Esophagus squamous epithelium (tissue), 4 donors: Measurements from ENCODE around the gene CST2.

Experiments used
- CTCF ChIP-seq, 6 experiments: fragments of 450-650 bp in 4 of 6; fragments of 200-600 bp in 2 of 6; sonication (generic) in 2 of 6; IDR thresholded peaks; one replicate each; pipeline ENCODE4 v1.5.1; 2016 to 2019; ENCODE audit warnings: antibody characterized with exemption in 6 of 6, mild to moderate bottlenecking in 4 of 6, moderate library complexity in 4 of 6
- POLR2A ChIP-seq, 4 donors: fragments of 450-650 bp; IDR thresholded peaks; one replicate each; pipeline ENCODE4 v1.6.1; 2017; ENCODE audit warnings: antibody characterized with exemption in 4 of 4, mild to moderate bottlenecking in 4 of 4, moderate library complexity in 3 of 4

GRCh38 chr20:23832775-23833513 lies 6.4 kb upstream of the CST2 start:
- TF ChIP-seq CTCF (IDR thresholded peaks at IDR 0.05) (no peak), POLR2A (IDR thresholded peaks at IDR 0.05) (no peak)
